T1000 (cell line): Measurements from ENCODE around the gene PRMT5.
A peak's percentile ranks its signal among the peaks of the same experiment; 100 is the strongest.

Experiments
- DNase-seq: peaks from one replicate; lab custom pipeline; 2025; ENCODE audit warnings: mixed read lengths; lab: John Stamatoyannopoulos, UW

Gene PRMT5

DNA sequence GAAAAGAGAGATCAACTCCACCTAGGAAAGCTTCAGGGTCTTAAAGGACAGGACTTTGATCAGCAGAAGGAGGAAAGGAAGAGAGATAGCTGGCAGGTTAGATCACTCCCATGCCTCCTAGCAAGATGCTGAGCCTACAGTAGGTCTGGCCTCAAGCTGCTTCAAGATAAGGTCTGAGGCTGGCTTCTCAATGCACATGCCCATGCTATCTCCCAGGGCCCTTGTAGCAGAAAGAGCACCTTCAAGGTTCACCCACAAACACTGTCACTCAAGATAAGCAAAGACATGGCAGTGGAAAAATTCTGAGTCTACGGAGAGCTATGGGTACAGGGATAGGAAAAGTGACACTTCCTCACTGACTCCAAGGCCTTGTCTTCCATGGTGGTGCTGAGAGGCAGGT is 31.8 kb downstream of the PRMT5 start:
- no peak for DNase-seq

DNA sequence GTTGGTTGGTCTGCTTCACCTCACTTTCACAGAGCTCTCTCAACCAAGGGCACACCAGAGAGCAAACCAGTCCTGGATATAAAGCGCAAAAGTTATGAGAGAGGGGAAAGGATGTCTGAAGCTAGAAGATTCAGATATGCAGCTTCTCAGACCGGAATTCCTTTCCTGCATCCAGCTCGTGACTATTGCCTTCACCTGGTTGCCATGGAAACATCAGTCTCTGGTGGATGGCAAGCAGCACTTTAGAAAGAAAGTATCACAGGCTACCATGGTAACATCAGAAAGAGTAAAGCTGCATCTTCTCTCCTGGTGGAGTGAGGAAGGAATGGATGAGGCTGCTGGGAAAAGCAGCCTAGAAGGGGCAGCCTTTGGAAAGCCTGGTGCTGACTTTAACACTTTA is 32.4 kb downstream of the PRMT5 start:
- DNase-seq: no peak

DNA sequence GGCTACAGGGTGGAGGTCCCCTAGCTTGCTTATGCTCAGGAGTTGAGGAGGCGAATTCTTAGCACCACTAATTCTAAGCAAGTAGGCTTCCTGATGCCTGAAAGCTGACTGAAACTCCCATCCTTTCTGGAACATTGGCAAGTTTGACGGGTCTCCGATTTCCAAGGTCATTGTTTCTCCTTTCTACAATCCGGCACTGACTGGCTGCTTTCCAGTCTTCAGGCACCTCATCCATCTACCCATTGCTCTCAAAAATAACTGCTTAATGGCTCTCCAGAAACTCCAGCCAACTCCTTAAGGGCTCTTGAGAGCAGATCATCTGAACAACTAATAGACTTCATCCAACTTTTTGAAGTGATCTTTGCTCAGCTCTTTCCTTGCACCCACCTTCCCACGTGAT is 32.8 kb downstream of the PRMT5 start:
- no peak for DNase-seq

DNA sequence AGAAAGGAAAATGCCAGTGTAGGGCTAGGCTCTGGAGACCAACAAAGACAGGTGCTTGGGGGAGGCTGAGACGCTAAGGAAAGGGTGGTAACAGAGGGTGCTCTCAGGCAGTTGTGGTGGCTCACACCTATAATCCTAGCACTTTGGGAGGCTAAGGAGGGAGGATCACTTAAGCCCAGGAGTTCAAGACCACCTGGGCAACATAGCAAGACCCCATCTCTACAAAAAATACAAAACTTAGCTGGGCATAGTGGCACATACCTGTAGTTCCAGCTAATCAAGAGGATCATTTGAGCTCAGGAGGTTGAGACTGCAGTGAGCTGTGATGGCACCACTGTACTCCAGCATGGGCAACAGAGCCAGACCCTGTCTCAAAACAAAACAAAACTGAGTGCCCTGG is 33.8 kb downstream of the PRMT5 start:
- no peak for DNase-seq

DNA sequence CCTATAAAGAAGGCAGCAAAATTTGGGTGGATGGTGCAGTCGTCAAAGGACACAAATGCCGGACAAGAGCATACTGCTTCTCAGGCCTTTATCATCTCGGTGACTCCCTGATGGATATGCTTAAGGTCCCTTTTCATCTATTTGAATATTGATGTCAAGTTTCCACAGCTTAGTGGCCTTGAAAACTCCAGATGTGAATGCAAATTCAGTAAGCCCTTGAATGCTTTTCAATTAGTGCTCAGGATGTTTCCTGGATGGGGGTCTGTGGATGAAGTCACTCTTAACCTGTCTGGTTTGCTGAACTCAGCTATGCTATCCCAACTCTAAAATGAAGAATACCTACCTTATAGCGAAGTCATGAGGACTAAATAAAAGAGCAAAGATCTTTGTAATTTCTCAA is 35.5 kb downstream of the PRMT5 start:
- no peak for DNase-seq

DNA sequence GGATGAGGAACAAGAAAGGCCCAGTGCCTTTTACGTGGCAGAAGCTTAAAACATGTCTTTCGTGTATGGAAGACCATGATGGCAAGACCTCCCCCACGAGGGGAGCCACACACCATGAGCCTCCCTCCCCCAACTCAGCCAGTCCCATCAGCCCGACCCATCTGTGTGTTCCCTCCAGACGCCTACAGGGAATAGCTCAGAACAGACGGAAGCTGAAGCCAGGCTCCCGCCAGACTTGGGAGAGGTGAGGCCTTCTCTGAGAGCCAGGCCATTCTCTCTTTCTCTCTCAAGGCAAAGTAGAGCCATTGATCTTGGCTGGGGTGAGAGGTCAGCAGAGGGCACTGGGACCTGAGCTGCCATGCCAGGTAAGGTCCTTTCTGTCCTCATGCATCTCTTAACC is 36.7 kb downstream of the PRMT5 start:
- DNase-seq: no peak

DNA sequence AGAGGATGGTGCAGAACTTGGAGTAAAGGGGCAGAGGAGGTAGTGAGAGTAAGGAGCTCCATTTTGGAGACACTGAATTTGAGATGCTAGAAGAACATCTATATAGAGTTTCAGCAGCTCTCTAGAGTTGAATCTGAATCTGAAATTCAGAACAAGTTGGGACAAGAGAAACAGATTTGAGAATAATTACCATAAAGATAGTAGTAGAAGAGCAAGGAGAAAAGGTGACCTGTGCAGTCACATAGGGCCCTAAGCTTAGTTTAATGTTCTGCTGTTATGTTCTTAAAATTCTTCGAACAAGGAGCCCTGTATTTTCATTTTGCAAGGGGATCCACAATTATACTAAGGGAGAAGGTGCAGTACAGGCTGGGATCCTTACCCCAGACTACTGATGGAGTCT is 38.8 kb downstream of the PRMT5 start:
- DNase-seq: no peak

DNA sequence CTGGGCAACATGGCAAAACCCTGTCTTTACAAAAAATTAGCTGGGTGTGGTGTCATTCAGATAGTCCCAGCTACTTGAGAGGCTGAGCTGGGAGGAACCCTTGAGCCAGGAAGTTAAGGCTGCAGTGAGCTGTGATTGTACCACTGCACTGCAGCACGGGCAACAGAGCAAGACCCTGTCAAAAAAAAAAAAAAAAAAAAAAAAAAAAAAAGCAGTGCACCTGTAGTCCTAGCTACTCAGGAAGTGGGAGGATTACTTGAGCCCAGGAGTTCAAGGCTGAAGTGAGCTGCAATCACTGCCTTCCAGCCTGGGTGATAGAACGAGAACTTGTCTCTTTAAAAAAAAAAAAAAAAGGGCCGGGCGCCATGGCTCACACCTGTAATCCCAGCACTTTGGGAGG is 40.5 kb downstream of the PRMT5 start:
- DNase-seq: no peak

DNA sequence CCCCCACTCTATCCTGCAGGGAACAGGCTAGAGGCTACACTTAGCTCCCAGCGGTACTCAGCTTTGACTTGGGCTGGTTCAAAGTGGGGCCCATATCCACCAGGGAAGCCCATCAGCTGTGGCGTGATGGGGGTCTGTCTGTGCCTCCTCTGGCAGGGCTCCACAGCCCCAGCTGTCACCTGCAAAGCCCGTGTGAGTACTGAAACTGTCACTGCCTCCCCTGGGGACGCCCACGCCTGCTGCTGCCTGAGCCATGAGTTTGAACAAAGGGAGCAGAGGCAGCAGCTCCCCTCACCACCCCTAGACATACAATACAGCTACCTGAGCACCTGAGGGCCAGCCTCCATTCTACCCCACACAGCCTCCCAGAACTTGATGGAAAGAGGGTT is 41.2 kb downstream of the PRMT5 start:
- no peak for DNase-seq

DNA sequence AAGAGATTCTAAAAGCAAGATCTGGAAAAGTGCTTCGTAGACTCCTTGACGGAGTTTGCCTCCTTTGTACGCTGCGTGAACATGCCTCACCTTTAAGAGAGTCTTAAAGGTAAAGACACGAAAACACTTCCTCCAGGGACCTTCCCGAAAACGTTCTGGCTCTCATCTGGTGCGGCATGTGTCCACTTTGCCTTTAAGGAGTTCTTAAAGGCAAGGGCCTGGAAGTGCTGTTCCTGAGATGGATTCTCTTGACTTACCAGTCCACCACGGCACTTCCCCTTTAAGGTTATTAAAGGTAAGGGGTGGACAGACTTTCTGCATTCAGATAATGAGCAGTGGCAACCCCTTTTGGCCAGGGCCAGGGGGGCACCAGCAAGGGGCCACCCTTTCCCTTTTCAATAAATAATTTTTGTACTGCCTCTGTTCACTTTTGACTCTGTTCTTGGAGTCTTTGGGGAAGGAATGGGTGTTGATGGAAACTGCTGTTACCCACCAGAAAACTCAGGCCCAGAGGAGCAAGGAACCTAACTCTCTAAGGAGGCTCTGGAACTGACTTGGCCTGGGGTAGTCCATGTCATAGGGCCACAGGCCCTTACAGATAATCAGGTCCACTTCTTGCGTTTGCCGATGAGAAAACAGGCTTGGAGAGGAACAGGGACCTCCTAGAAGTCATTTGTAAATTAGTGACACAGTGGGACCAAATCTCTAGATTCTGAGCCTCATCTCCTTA is 41.8 kb downstream of the PRMT5 start:
- peak; percentile 57 for DNase-seq

DNA sequence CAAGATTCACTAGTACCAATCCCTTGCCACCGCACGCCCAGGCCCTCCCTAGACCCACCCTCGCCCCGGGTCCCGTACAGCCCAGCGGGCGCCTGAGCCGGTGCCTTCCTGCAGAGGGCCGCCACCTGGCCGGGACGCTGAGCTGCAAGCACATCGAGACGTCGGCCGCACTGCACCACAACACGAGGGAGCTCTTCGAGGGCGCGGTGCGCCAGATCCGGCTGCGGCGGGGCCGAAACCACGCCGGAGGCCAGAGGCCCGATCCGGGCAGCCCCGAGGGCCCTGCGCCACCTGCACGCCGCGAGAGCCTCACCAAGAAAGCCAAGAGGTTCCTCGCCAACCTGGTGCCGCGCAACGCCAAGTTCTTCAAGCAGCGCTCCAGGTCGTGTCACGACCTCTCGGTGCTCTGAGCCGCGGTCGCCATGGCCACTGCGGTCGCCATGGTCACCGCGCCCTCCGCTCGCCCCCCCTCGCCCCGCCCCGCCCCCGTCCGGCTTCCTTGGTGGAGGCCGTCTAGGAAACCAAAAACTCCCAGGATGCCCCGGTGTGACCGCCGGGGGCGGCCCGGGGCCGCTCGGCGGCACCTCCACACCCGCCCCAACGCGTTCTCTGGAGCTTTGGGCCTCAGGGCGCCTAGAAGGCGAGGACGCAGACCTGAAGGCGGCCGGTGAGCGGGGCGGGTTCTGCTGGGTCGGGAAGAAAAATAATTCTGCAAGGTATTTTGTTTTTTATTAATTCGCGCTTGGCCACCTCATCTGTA is 42.5 kb downstream of the PRMT5 start:
- DNase-seq: peak; percentile 46

DNA sequence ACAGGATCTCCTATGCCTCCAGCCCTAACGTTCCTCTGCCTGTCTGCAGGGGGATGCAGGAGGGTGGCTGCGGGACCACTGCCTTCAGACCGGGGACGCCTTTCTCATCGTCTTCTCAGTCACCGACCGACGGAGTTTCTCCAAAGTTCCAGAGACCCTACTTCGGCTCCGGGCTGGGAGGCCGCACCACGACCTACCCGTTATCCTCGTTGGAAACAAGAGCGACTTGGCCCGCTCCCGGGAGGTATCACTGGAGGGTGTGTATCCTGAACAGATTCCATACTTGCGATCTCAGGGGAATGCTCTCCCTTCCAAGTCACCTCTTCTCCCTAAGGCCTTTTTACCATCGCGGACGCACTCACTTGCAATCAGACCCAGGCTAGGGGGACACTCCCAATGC is 43.2 kb downstream of the PRMT5 start:
- DNase-seq: no peak

DNA sequence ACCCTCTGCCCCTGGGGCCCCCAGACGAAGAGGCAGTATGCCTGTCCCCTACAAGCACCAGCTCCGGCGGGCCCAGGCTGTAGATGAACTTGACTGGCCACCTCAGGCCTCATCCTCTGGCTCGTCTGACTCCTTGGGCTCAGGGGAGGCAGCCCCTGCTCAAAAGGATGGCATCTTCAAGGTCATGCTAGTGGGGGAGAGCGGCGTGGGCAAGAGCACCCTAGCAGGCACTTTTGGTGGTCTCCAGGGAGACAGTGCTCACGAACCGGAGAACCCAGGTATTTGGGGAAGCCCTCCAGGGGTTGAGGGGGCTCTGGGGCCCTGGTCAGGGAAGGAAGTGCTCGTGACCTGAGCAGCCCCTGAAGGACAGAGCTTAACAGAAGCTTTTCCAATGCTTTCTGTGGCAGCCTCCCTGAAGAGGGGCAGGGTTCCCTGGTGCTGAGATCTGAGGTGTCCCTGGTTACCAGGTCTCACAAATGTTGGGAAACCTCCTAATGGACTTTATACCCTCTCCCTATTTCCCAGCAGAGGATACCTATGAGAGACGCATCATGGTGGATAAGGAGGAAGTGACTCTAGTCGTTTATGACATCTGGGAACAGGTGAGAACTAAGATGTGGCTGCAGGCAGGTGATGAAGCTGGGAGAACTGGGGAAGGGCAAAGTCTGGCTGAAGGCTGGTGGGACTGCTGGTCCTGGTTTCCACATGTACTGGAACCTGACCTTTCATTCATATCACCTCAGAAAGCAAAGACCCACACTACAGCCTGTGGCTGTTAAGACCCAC is 44.2 kb downstream of the PRMT5 start:
- no peak for DNase-seq

DNA sequence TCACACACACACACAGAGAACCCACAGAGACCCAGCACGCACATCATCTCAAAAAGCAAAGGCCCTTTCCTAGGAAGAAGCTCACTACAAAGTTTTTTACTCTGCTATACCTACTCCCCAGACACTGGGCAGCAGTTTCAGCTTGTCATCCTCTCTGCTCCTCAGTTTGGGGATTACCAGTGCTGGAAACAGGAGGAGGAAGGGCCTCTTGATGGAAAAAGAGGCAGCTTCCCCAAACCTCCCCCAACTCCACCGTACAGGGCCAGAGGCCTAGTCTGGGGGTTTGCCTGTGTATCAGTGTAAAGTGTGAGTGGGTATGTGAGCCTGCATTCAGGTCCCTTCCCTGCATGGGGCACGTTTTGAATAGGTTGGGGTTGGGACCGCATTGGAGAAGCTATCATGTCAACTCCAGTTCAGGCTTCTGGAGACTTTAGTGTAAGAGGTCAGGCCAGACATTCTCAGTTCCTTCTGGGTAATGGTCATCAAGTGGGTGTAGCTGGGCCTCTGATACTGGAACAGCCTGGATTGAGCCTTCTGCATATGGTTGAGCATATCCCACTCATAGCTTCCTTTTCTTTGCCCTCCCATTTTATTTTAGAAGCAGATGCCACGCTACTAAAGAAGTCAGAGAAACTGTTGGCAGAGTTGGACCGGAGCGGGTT is 45.0 kb downstream of the PRMT5 start:
- DNase-seq: no peak

DNA sequence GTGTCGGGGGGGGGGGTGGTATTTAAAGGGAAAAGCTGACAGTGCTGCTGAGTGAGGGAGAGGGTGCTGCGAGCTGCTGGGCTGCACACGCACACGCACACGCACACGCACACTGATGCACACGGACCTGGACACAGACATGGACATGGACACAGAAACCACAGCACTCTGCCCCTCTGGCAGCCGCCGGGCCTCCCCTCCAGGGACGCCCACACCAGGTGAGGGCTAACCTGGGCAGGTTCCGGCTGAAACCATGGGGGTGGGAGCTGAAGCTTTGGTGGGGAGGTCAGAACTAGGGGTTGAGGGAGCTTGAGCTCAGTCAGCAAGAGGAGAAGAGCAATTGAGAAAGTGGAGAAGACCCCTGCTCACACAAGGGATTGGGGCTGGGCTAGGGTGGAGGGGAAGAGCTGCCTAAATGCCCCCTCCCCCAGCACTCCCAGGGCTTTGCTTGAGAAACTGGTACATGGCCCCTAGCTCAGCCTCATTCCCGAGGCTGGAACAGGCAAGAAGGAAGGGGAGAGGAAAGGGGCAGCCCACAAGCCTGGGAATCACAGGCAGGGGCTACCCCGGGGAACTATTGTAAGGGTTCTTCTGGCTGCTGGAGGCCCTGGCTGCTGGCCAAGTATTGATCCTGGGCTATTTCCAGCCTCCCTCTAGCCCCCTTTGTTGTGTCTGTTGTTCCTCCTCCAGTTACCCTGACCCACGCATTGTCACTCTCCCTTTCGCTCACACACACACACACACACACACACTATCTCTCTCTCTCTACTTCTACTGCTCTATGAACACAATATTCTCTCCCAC is 45.8 kb downstream of the PRMT5 start, which contains the start of gene REM2:
Gene REM2 (plus strand): TSS at position 50 of the 804 bp plus-strand sequence. CDS start 66 bp downstream, at position 116.
- DNase-seq: no peak

DNA sequence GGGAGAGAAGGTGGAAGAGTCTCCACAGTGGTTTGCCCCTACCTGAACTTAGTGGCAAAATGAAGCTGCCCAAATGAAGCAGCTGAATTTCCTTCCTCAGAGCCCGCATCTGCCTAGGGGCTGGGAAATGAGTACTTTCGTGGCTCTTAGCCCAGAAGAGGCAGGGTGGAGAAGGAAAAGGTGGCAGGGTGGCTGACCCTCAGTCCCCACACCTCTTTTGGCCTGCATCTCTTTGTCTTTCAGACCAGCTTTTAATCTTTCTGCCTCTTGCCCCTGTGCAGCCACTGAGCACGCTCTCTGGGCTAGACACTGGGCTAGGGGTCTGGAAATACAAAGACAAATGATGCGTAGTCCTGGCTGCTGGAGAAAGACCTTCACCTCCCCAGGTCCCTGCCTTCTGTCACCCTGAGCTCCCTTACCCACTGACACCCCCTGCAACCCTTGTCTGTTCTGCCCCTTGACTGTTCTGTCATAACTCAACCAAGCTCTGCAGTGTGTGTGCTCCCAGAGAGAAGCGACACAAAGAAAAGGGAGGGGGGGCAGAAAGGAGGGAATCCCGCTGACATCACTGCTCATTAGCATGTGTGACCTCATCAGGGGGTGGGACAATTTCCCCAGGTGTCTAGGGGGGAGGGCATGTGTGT is 46.5 kb downstream of the PRMT5 start:
- peak; percentile 3 for DNase-seq

DNA sequence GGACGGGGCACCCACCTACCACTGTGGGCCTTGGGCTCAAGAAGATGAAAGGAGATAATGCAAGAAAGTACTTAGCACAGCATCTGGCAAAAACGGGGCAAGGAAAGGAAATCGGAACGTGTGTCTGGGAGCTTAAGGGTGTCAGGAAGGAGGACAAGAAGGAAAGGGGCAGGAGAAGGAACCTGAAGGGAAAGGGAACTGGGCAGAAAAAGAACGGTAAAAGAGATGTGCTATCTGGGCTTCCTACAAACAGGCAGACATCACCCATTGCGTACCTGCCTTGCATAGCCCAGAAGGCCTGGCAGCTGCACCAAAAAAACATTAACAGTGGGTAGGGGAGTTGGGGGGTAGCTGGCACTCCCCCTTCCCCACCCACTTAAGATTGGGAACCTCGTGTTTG is 47.1 kb downstream of the PRMT5 start:
- DNase-seq: no peak

DNA sequence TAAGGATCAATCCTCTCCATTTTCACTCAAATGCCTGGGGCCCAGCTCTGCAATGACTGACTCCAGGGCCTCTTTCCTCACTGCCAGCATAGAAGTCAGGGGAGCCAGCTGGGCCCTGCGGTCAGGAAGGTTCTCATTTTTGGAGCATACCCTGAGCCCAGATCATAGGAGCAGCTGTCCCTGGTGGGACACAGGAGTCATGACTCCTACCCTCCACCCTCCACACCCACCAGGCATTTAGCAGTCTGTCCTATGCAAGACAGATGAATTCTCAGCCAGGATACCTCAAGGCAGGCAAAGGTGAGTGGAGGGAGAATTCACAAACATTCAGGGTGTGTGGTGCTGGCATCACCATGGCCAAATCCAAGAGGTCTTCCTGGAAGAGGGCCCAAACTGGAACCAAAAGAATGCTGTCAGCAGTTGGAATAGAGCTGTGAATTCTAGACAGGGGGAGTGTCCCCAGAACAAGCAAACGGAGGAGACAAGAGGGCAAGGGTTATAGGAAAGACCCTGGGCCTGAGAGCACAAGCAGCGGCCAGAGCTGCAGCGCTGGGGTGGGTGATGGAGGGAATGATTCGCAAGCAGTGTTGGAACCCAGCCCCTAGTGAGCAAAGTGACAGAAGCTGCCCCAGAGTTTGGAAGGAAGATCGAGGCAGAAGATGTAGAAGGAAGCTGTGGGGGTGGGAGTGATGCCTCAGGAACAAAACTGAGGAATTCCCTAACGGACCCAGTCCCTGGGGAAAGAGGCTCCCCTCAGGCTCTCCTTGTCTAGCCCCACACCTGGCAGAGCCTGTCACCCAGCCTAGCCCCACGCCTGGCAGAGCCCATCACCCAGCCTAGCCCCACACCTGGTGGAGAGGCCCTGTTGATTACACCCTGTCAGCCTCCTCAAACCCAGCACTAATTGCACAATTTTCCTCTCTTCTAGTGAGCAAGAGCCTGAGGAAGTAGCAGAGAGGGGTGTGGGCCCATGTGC is 50.6 kb downstream of the PRMT5 start:
- DNase-seq: no peak

DNA sequence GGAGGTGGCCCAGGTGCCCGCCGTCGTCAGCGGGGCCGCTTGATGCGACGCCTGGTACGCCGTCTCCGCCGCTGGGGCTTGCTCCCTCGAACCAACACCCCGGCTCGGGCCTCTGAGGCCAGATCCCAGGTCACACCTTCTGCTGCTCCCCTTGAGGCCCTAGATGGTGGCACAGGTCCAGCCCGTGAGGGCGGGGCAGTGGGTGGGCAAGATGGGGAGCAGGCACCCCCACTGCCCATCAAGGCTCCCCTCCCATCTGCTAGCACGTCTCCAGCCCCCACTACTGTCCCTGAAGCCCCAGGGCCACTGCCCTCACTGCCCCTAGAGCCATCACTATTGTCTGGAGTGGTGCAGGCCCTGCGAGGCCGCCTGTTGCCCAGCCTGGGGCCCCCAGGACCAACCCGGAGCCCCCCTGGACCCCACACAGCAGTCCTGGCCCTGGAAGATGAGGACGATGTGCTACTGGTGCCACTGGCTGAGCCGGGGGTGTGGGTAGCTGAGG is 52.1 kb downstream of the PRMT5 start:
- no peak for DNase-seq
